GM10266 (cell line): ENCODE results near the gene KCNK16.

Experiments used
- DNase-seq: peaks from one replicate; pipeline ENCODE4 v3.0.0; 2012; ENCODE audit errors: extremely low spot score
- TF ChIP-seq, protein P1 (sequence below): IDR thresholded peaks from 2 replicates; pipeline ENCODE4 v1.5.1; 2012; ENCODE audit warnings: mild to moderate bottlenecking, low read depth; ENCODE audit not compliant: control insufficient read depth, insufficient read depth; ENCODE audit errors: missing control alignments

KCNK16 gene

DNA sequence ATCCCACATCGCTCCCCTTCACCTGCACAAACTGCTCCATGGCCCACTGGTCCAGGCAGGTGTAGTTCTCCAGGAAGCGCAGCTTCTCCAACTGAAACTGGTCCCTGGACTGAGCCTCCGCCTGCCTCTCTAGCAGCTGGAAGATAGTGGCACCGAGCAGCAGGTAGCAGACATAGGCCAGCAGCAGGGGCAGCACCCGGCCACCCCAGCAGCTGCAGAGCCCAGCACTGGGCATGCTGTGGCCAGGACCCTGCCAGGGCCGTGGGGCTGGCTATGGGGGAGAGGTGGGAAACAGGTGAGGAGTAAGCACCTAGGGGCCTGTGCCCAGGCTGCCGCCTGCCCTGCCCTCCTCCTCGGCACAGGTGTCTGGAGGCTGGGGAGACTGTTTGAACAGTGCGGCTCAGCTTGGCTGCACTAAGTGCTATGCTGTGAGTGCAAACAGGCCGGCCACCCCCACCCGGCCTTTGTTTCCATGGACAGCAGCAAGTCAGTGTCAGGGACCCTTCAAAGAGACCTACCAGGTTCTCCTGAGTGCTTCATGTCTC lies at the start of gene KCNK16:
TSS of gene KCNK16 (minus strand) at position 397 of the 545 bp plus-strand sequence. CDS start at position 235, 162 bp downstream.
- TF ChIP-seq, protein P1, sequence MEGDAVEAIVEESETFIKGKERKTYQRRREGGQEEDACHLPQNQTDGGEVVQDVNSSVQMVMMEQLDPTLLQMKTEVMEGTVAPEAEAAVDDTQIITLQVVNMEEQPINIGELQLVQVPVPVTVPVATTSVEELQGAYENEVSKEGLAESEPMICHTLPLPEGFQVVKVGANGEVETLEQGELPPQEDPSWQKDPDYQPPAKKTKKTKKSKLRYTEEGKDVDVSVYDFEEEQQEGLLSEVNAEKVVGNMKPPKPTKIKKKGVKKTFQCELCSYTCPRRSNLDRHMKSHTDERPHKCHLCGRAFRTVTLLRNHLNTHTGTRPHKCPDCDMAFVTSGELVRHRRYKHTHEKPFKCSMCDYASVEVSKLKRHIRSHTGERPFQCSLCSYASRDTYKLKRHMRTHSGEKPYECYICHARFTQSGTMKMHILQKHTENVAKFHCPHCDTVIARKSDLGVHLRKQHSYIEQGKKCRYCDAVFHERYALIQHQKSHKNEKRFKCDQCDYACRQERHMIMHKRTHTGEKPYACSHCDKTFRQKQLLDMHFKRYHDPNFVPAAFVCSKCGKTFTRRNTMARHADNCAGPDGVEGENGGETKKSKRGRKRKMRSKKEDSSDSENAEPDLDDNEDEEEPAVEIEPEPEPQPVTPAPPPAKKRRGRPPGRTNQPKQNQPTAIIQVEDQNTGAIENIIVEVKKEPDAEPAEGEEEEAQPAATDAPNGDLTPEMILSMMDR = no peak
- DNase-seq = no peak

DNA sequence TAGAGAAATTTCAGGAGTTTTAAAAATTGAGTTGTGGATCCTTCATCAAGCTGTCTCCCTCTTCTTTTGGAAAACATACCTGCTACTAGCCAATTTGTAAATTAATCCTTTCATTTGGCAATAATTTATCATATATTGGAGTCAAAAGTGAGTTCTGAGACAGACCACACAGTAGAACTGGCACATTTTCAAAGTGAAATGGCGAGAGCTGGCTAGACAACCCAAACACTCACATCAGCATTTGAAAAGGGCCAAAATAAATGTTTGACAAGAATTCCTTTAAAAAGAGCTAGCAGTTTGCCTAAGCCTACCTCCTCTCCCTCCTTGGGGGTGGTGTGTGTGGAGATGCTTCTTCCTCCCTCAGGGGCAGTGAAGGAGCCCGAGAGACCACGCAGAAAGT lies 47.9 kb upstream of the KCNK16 start:
- no peak for DNase-seq
- TF ChIP-seq, protein P1 = no peak

DNA sequence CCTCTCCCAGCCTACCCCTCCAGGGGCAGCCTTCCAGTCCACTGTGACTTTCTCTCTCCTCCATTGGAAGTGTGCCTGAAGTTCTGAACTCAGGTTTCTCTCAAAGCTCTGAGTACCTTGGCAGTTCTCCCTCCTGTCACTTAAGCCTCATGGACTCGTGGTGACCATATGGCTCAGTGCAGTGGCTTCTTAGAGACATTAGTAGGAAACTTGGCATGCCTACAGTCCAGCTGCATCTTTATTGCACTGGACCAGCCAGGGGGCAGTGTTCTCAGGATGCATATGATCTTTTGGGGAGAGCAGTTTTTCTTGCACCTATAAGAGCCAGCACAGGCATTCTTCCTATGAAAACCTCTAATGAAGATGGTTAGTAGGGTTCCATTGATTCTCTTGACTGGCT lies 47.5 kb upstream of the KCNK16 start:
- TF ChIP-seq, protein P1 = no peak
- no peak for DNase-seq

DNA sequence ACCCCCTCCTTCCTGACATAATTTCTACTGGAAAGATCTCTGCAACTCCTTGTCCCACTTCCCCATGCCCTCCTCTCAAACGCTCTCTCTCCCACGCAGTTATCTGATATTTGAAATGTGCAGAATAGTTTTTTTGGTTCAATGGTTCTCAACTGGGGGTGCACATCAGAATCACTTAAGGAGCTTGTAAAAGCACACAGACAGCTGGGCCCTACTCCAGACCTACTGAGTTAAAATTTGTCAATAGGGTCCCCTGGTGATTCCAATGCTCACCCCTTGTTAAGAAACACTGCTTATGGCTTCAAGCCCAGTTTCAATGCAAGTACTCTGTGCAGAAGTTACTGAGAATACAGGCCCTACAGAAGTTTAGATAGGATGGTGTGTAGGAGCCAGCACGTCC lies 45.2 kb upstream of the KCNK16 start:
- TF ChIP-seq, protein P1 = no peak
- DNase-seq = no peak

DNA sequence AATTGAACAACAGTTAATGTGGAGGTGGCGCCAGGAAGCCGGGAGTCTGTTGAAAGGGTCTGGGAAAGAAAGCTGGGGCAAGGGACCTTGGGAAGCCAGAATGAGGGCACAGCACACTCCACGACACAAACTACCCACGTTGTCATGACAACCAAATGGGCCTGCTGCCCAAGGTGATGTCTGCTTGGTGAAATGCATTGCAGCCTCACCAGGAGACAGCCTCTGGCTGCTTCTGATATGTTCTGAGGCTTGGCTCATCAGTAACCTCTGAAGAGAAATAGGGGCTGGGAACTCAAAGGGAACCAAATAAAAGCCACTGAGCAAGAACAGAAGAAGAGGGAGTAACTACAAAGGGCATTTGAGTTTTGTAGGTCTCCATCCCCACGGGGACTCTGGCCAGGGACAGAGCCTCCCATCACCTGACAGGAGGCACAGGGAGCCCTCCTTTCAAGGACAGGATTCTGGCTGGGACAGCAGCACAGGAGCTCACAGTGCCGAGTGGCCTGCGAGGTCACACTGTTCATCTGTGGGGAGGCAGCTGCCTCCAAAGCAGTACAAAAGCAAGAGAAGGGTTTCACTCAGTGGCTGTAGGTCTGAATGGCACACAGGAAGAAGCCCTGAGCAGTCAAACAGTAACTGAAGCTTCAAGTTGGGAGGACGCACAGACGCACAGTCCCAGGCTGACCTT lies 44.6 kb upstream of the KCNK16 start:
- TF ChIP-seq, protein P1 = no peak
- no peak for DNase-seq

DNA sequence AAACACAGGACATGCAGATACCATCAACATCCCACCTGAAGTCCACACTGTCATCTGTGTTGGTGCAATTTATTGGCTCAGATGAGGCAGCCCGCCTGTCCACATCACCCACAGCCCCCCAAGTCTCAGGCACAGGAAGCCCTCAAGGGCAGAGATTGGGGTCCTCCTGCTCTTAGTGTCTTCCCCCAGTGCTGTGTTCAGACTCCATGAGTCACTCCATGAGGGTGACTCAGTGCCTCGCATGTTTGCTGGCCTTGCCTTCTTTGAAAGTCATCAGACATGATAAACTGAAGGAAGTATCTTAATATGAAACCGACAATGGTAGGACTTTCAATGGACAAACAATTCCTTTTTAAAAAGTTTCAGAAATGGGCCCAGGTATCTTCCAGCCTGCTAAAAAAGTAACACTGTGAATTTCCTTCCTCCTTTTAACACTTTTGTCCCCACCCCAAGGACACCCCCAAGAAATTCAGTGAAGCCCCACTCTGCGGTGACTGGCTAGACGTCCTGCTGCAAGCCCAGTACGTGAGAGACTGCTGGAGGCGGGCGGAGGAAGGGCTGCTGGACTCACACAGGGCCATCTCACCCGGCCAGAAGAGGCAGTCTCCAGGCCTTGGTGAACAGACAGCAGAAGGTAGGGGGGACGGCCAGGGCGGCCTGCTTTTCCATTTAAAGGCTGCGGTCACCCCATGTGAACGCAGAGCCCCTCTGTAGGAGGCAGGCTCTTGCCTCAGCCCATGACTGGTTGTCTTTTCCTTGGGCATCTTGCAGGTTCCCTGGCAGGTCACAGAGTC lies 43.0 kb upstream of the KCNK16 start:
- DNase-seq = no peak
- TF ChIP-seq, protein P1 = no peak

DNA sequence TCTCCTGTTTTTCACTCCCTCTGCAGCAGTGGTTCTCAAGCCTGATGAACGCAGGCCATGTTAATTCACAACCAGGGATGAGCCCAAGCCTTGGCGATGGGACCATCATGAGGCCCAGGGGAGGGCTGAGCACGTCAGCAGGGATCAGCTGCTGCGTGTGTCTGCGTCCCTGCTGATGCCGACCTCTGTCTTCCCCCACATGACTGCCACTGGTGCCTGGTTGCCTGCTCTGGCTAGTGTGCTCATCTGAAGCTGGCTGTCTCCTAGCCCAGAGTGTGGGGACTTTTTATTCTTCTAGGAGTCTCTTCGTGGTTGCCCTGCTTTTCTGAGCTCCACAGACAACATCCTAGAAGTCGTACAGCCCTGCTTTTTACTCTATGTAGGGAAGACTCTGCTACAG lies 40.8 kb upstream of the KCNK16 start:
- TF ChIP-seq, protein P1 = no peak
- no peak for DNase-seq
